ENCODE results near the gene MSRB1. TPM values are rescaled to one million over a fixed set of nuclear protein-coding genes. Genes with fewer than 3 reads are reported as not detected.

The MSRB1 gene
- total and polyA plus RNA-seq, 9 of the 15 experiments (the other 6 are each of a cell fraction or from before 2014, with no cell fraction given) = 5.4 to 33.7 (median 25.7) TPM

- intact Hi-C loops (cut with micrococcal nuclease) (no loop called here), in situ Hi-C loops (cut with MboI) (no loop called here)
- Histone ChIP-seq H3K9me1 (ENCODE audit: control insufficient read depth, insufficient read depth, low read length) (peaks cover 8% of the 10 kb centered on the region), H3K79me2 (ENCODE audit: control insufficient read depth, insufficient read depth, low read length) (peaks cover 10% of the 10 kb centered on the region; the same call in 2 of the 3 replicates), H3K9ac (ENCODE audit: insufficient read depth in 1 of 2, low read depth in 2 of 2, low read length in 2 of 2) (peak overlapping the region in 1 of 2 experiments; percentile 60; a peak in 1 of 4 replicates), H3K4me2 (ENCODE audit: insufficient read depth, low read length) (no peak overlapping the region), H2AFZ (ENCODE audit: low read depth, low read length) (no peak overlapping the region), H3K27me3 (ENCODE audit: control insufficient read depth in 2 of 2, insufficient read depth in 2 of 2, low read length in 2 of 2) (no peaks in the 10 kb centered on the region), H3K9me3 (replicated peaks; ENCODE audit: control insufficient read depth, insufficient read depth, low read depth, low read length) (no peaks in the 10 kb centered on the region), H3K4me1 (replicated peaks in 1 of 2; ENCODE audit: control insufficient read depth in 2 of 2, insufficient read depth in 2 of 2, low read length in 2 of 2) (peaks cover 15 to 48% of the 10 kb centered on the region in 2 experiments; a peak in 4 of 5 replicates), H3K36me3 (ENCODE audit: control insufficient read depth, insufficient read depth, low read length) (peaks cover 37% of the 10 kb centered on the region; the same call in 2 of the 3 replicates), H3K27ac (ENCODE audit: extremely low read depth, low read depth, low read length) (no peak overlapping the region), H3K4me3 (no peak overlapping the region), H4K20me1 (replicated peaks; ENCODE audit: control insufficient read depth, insufficient read depth, low read length) (peaks cover 7% of the 10 kb centered on the region)
- ChIA-PET CTCF (ENCODE audit: low intra/inter-chr PET ratio) (no interaction called here), POLR2A (interaction anchor here (0.6 to 1.0 kb wide), 2 partner anchors 91 to 162 kb away, joined by 3 read pairs; no protein-coding TSS in a partner anchor)
- no peak for TF ChIP-seq MYNN (IDR thresholded peaks at IDR 0.05)
- no peak for TF ChIP-seq MYNN (CRISPR knock-in tag; IDR thresholded peaks at IDR 0.05)
- TF ChIP-seq HNRNPL (IDR thresholded peaks at IDR 0.05; ENCODE audit: low read depth, low read length) = no peak
- no peak for TF ChIP-seq ZNF75A (CRISPR knock-in tag; IDR thresholded peaks at IDR 0.05)
- TF ChIP-seq, protein P1, sequence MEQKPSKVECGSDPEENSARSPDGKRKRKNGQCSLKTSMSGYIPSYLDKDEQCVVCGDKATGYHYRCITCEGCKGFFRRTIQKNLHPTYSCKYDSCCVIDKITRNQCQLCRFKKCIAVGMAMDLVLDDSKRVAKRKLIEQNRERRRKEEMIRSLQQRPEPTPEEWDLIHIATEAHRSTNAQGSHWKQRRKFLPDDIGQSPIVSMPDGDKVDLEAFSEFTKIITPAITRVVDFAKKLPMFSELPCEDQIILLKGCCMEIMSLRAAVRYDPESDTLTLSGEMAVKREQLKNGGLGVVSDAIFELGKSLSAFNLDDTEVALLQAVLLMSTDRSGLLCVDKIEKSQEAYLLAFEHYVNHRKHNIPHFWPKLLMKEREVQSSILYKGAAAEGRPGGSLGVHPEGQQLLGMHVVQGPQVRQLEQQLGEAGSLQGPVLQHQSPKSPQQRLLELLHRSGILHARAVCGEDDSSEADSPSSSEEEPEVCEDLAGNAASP (IDR thresholded peaks at IDR 0.05) = no peak
- no peak for FAIRE-seq
- BruUV-seq (replicated peaks) = no TSS peak
- no peak for ATAC-seq
- no peak for DNase-seq (ENCODE audit: extremely low read depth in 1 of 4, low spot score in 3 of 4)
- whole genome bisulfite sequencing (ENCODE audit: insufficient coverage, low coverage, missing lambda C conversion rate) = 80% methylated on average over 11 of the region's 11 CpGs
These were observed 6.0 kb downstream of the MSRB1 start for GRCh38 chr16:1936945-1937479.
